ENCODE measurements around the gene THSD8.
A peak's percentile ranks its signal among the peaks of the same experiment; 100 is the strongest.
"Not testable (repeated sequence)": the region's sequence is repeated elsewhere in the genome, so short reads cannot be mapped to it uniquely, and the experiment has no call there.

Gene THSD8

DNA sequence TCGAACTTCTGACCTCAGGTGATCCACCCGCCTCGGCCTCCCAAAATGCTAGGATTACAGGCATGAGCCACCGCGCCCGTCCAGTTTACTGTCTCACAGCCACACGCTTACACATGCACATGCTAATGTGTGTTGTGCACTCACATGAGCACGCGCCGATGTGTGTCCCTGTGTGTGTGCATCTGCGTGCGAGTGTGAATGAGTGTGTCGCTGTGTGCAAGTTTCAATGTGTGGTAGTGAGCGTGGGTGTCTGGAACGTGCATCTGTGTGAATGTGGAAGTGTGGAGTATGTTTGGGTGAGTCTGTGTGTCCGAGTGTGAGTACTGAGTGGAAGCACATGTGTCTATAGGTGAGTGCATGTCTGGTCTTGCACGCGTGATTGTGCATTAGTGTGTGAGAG, 40.6 kb downstream of the THSD8 start:
- no peak for DNase-seq (ENCODE audit: low read depth)
- H3K4me3 ChIP-seq (replicated peaks; ENCODE audit: low read depth, low read length) = no peak overlapping the region
- TF ChIP-seq, protein P1, sequence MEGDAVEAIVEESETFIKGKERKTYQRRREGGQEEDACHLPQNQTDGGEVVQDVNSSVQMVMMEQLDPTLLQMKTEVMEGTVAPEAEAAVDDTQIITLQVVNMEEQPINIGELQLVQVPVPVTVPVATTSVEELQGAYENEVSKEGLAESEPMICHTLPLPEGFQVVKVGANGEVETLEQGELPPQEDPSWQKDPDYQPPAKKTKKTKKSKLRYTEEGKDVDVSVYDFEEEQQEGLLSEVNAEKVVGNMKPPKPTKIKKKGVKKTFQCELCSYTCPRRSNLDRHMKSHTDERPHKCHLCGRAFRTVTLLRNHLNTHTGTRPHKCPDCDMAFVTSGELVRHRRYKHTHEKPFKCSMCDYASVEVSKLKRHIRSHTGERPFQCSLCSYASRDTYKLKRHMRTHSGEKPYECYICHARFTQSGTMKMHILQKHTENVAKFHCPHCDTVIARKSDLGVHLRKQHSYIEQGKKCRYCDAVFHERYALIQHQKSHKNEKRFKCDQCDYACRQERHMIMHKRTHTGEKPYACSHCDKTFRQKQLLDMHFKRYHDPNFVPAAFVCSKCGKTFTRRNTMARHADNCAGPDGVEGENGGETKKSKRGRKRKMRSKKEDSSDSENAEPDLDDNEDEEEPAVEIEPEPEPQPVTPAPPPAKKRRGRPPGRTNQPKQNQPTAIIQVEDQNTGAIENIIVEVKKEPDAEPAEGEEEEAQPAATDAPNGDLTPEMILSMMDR (IDR thresholded peaks at IDR 0.05; ENCODE audit: low read length, missing control alignments) = no peak

DNA sequence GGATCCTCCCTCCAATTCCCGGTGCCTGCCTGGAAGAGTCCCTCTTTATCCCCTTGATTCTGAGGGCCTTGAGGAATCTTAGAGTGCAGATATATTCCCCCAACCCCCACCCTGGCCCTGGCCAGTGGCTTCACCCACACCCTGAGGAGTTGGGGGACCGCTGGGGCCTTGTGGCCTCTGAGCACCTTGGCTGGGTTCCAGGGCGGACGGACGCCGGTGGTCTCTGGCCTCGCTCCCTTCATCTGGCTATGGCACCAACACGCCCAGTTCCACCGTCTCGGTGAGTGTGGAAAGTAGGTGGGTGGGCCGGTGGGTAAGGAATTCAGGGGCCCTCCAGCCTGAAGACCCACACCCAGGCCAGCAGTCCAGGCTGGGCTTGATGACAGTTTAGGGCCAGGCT, 41.5 kb downstream of the THSD8 start:
- no peak for DNase-seq (ENCODE audit: low read depth)
- H3K4me3 ChIP-seq (replicated peaks; ENCODE audit: low read depth, low read length) = no peak overlapping the region
- TF ChIP-seq, protein P1 (IDR thresholded peaks at IDR 0.05; ENCODE audit: low read length, missing control alignments) = no peak

DNA sequence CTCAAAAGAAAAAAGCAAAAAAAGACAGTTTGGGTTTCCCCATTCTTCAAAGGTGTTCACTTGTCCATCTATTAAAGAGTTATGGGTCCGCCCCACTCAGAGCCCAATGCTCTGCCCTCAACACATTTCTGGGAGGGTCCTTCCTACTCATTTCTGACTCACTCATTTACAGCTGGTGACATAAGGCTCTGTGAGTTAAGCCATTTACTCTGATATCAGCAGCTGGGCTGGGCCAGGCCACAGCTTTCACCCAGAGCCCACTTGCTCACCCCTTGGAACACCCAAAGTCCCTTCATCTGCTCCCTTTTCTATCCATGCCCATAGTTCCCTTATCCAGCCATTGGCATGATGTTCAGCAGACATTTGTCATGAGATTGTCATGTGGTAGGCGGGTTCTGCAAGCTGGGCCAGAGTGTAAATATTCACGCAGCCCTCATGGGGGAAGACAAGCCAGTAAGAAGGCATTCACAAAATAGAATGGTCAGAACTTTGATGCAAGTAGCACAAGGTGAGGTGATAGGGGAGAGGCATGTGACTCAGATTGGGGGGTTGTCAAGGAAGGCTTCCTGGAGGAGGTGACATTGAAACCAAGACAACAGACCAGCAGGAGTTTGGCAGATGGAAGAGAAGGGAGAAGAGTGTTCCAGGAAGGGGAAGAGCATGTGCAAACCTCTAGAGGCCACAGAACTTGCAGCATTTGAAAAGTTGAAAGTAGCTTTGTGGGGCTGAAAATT, 42.3 kb downstream of the THSD8 start:
- TF ChIP-seq, protein P1 (IDR thresholded peaks at IDR 0.05; ENCODE audit: low read length, missing control alignments) = no peak
- H3K4me3 ChIP-seq (replicated peaks; ENCODE audit: low read depth, low read length) = no peak overlapping the region

DNA sequence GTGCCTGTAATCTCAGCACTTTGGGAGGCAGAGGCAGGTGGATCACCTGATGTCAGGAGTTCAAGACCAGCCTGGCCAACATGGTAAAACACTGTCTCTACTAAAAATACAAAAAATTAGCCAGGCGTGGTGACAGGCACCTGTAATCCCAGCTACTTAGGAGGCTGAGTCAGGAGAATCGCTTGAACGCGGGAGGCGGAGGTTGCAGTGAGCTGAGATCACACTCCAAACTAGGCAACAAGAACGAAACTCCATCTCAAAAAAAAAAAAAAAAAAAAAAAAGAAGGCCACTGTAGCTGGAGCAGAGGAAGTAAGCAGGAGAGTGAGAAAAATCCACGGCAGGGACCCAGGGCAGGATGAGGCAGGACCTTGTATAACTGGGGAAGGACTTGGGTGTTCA, 44.7 kb downstream of the THSD8 start:
- DNase-seq (ENCODE audit: low read depth); H3K4me3 ChIP-seq (replicated peaks; ENCODE audit: low read depth, low read length): not testable (repeated sequence)

More for the DNA sequence above, 42.3 kb downstream of the THSD8 start:
- no peak for DNase-seq (ENCODE audit: low read depth)

DNA sequence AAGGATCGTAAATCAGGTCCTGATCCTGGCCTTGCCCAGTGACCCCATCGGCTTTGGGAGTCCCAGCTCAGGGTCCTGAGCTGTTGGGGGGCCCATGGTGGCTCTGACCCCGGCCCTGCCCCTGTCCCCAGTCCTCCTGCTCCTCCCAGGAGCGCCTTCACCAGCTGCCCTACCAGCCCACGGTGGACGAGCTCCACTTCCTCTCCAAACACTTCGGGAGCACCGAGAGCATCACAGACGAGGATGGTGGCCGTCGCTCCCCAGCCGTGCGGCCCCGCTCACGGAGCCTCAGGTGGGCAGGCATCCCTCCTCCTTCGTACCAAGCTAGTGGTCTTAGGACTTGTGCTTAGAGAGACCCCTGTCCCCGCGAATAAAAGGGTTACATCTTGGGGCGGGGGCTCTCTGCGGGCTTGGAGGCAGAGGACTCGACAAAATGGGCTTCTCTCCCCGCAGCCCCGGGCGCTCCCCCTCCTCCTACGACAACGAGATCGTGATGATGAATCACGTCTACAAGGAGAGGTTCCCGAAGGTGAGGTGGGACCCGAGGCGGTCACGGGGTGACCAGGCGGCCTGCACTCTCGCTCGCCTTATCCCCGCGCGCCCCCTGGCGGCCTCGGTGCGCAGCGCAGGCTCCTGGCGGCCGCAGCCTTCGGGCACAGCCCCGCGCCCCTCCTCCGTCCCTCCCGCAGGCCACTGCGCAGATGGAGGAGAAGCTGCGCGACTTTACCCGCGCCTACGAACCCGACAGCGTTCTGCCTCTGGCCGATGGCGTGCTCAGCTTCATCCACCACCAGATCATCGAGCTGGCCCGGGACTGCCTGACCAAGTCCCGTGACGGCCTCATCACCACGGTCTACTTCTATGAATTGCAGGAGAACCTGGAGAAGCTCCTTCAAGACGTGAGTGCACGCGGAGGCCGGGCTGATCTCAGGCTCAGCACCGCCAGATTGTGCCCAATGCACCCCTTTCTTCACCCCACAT, 45.6 kb downstream of the THSD8 start:
- DNase-seq (ENCODE audit: low read depth) = peak; percentile 79
- TF ChIP-seq, protein P1 (IDR thresholded peaks at IDR 0.05; ENCODE audit: low read length, missing control alignments) = peak; percentile 50
- H3K4me3 ChIP-seq (replicated peaks; ENCODE audit: low read depth, low read length) = peak overlapping the region; percentile 31
